Stimulated activated CD4-positive, alpha-beta T cell treated with anti-CD3 and anti-CD28 coated beads, Interleukin-1b, Interleukin-23, amount 100 ng/mL, for 24 hours (primary cell): ENCODE measurements around the gene MAZ.
"Not testable (repeated sequence)": the region's sequence is repeated elsewhere in the genome, so short reads cannot be mapped to it uniquely, and the experiment has no call there.

Experiments used
- DNase-seq, 4 experiments: peaks; one replicate each; pipeline ENCODE4 v3.0.0-alpha.2; 2020; ENCODE audit warnings: low read depth in 4 of 4, low spot score in 1 of 4

MAZ gene

GRCh38 chr16:29821643-29822115 lies 15.3 kb downstream of the MAZ start:
- DNase-seq: no peak

- no peak for DNase-seq
Measured at GRCh38 chr16:29824589-29825144, 18.3 kb downstream of the MAZ start.

DNA sequence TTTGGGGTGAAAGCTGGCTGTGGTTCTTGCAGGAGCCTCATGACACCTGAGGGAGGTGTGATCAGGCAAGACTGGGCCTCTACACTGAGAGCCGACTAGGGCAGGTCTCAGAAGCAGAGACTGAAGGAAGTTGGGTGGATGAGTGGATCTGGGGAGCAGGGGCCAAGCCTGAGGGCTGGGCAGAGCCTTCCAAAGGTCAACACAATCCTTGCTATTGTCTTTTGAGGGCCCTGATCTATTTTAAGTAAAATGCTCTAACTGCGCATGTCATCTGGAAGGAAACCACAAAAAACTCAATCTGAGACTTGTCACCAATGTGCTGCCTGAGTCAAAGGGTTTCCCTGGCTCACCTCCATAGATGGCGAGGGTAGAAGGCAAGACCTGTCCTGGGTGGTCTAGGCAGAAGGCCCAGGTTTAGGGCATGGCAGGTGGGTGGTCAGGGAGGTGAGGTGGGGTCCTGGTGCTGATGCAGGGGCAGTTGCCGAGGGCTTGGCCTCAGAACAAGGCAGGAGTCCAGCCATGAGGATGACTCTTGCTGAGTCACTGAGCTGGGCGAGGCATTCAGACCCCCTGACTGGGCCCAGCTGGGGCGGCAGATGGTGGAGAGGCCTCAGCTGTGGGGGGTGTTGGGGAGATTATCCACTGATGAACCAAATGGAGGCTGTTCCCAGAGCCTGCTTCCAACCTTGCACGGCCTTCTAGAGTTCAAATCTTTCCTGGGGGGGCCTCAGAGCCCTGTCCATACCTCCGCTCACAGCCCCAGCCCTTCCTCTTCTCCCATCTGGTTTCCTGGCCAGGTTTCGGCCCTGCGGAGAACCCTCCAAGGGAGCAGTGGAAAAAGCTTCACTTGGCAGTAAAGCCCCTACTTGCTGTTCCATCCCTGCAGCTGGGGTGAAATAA lies 19.1 kb downstream of the MAZ start:
- DNase-seq: no peak

- DNase-seq: no peak
Measured at GRCh38 chr16:29826342-29826695, 20.0 kb downstream of the MAZ start.

GRCh38 chr16:29830774-29831173 lies 24.4 kb downstream of the MAZ start:
- no peak for DNase-seq

DNA sequence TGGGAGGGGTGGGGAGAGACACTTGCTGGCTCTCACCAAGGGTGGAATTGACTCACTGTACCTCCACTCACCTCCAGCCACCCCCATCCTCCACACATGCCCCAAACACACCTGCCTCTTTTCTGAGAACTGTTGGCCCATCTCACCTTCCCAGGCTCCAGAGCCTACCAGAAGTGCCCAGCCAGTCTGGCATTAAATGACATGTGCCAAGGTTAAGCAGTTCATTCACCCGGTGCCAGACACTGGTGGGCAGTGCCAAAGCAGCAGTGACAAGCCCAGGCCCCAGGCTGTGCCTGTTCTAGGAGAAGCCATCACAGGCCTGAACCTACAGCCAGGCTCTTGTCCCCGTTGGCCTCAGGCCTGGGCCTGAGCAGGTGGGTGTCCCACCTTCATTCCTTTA lies 25.2 kb downstream of the MAZ start:
- DNase-seq: no peak

DNA sequence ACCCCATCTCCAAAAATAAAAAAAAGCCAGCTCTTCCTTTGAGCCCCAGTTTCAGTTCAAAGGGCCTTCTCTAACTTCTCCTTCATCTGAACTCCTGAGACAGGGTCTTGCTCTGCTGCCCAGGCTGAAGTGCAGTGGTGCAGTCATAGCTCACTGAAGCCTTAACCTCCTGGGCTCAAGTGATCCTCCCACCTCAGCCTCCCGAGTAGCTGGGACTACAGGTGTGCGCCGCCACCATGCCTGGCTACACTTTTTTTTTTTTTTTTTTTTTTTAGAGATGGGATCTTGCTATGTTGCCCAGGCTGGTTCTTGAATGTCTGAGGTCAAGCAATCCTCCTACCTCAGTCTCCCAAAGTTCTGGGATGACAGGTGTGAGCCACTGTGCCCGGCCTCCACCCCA lies 26.9 kb downstream of the MAZ start:
- not testable (repeated sequence) for DNase-seq

DNA sequence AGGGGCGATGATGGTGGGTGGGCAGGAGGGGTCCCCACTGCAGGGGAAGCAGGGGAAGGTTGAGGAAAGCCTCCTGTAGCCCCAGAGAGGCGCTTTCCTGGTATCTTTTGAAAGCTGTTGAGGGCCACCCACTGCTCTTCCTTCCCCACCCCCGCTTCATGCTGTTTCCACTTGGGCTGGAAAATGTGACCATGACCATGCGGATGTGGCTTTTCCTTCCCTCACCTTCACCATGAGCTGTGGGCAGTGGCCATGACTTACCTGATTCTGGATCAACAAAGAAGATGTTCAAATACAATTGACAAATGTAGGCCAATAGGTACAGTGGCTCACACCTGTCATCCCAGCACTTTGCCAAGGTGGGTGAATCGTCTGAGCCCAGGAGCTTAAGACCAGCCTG lies 27.8 kb downstream of the MAZ start:
- DNase-seq: no peak

DNA sequence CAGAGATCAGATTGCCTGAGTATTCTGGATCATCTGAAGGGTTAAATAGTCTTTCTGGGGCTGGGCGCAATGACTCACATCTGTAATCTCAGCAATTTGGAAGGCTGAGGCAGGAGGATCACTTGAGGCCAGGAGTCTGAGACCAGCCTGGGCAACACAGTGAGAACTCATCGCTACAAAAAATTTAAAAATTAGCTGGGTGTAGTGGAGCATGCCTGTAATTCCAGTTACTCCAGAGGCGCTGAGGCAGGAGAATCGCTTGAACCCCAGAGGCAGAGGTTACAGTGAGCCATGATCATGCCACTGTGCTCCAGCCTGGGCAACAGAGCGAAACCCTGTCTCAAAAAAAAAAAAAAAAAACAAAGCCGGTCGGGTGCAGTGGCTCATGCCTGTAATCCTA lies 29.6 kb downstream of the MAZ start:
- no peak for DNase-seq

DNA sequence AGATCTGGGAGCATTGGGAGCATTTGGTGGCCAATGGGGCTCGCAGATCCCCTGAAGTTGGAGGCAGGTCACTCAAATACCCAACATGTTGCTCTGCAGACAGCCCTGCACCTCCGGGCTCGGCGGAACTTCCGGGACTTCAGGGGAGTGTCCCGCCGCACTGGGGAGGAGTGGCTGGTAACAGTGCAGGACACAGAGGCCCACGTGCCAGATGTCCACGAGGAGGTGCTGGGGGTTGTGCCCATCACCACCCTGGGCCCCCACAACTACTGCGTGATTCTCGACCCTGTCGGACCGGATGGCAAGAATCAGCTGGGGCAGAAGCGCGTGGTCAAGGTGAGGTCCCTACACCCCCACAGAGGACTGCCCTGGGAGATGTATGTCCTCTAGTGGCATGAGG lies 30.3 kb downstream of the MAZ start:
- DNase-seq: no peak

GRCh38 chr16:29837841-29838240 lies 31.5 kb downstream of the MAZ start:
- no peak for DNase-seq

GRCh38 chr16:29839822-29840221 lies 33.5 kb downstream of the MAZ start:
- no peak for DNase-seq

GRCh38 chr16:29840240-29840639 lies 33.9 kb downstream of the MAZ start:
- DNase-seq: no peak

GRCh38 chr16:29841631-29842030 lies 35.3 kb downstream of the MAZ start:
- DNase-seq: no peak

DNA sequence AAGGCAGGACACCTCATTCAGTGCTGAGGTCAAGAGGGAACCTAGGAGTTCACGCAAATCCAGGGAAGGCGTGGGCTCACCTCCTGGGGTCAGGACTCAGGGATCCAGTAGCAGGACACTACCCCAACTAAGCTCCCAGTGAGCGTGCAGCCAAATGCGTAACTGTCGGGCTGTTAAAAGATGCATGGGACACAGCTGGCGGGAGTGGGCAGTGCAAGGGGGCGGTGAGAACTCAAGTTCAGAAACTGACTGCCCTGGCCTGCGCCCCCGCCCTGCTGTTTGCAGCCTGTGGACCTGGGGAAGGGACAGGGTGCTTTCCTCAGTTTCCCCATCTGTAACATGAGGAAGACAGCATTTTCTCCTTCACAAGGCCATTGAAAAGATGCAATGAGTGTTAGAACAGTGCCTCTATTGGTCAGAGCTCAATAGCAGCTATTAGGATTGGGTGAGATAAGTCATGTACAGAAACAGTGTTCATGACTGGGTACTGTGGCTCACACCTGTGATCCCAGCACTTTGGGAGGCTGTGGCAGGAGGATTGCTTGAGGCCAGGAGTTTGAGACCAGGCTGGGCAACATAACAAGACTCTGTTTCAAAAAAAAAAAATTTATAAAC lies 36.5 kb downstream of the MAZ start:
- DNase-seq: no peak

DNA sequence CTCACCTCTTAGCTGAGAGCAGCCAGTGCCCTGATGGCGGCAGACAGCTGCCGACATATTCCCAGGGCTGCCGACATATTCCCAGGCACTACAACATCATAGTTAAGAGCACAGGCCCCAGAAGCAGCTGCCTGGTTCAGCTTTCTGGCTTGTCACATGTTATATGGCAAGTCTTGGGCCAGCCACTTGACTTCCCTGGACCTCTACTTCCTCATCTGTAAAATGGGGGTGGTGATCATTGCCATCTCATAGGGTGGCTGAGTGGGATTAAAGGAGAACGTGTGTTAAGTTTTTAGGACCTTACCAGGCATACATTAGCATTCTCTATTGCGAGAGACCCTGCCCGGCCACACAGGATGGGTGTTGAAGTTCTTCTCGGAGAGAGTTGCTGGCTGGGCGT lies 37.6 kb downstream of the MAZ start:
- no peak for DNase-seq

GRCh38 chr16:29844575-29845331 lies 38.4 kb downstream of the MAZ start:
- DNase-seq: no peak

DNA sequence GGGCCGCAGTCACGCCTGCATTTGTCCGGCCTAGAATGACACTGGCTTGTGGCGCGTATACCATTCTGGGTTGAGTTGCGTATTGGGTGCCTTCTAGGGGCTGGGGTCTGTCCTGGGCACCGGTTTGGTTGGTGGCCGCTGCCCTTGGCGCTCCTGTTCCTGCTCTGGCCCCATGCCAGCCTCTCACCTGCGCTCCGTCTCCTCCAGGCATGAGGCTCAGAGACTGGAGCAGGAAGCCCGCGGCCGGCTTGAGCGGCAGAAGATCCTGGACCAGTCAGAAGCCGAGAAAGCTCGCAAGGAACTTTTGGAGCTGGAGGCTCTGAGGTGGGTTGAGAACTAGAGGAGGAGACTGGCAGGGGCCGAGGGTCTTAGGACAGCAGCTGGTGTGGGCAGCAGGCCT lies 39.3 kb downstream of the MAZ start:
- no peak for DNase-seq

GRCh38 chr16:29848420-29849297 lies 42.3 kb downstream of the MAZ start:
- DNase-seq: peak; percentile 64 to 76 (median 72)

GRCh38 chr16:29849505-29849904 lies 43.2 kb downstream of the MAZ start:
- DNase-seq: no peak

DNA sequence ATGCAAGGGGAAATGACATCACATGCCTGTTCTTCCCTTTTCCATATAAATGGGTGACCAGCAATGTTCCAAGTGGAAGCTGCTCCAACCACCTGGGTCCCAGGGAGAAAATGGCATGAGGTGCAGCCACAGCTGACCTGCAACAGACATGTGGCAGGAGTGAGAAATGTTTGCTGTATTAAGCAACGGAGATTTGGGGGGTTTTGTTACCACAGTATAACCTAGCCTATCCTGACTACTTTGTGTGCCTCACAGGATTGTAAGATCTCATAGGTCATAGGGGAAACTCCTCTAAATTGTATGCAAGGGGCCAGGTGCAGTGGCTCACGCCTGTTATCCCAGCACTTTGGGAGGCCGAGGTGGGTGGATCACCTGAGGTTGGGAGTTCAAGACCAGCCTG lies 44.7 kb downstream of the MAZ start:
- no peak for DNase-seq
